HEK293T (cell line): ENCODE measurements around the gene CENPT.

Experiments
- BHLHE40 ChIP-seq: fragments of 450-650 bp; IDR thresholded peaks from 2 replicates; pipeline ENCODE4 v1.6.1; 2016; ENCODE audit warnings: mild to moderate bottlenecking, moderate library complexity, borderline replicate concordance
- ELF4 ChIP-seq: fragments of 450-650 bp; IDR thresholded peaks from 2 replicates; pipeline ENCODE4 v1.6.1; 2017; ENCODE audit warnings: antibody characterized with exemption
- PKNOX1 ChIP-seq: fragments of 450-650 bp; IDR thresholded peaks from 2 replicates; pipeline ENCODE4 v1.6.1; 2016
- SP1 ChIP-seq: fragments of 450-650 bp; IDR thresholded peaks from 2 replicates; pipeline ENCODE4 v1.6.1; 2017
- SUZ12 ChIP-seq: fragments of 450-650 bp; IDR thresholded peaks from 2 replicates; pipeline ENCODE4 v1.6.1; 2016; ENCODE audit warnings: mild to moderate bottlenecking

- TF ChIP-seq ELF4 = no peak
- no peak for TF ChIP-seq SUZ12
- no peak for TF ChIP-seq PKNOX1
- no peak for TF ChIP-seq SP1
- TF ChIP-seq BHLHE40 = no peak
These were observed 9.7 kb downstream of the CENPT start for GRCh38 chr16:67837811-67838210.
